ENCODE results near the gene TROAP.
"Not testable (repeated sequence)": the region's sequence is repeated elsewhere in the genome, so short reads cannot be mapped to it uniquely, and the experiment has no call there.

The TROAP gene

GRCh38 chr12:49325606-49326005 is 2.6 kb downstream of the TROAP start:
- H3K4me3 ChIP-seq (ENCODE audit: low read length) = no peak overlapping the region

DNA sequence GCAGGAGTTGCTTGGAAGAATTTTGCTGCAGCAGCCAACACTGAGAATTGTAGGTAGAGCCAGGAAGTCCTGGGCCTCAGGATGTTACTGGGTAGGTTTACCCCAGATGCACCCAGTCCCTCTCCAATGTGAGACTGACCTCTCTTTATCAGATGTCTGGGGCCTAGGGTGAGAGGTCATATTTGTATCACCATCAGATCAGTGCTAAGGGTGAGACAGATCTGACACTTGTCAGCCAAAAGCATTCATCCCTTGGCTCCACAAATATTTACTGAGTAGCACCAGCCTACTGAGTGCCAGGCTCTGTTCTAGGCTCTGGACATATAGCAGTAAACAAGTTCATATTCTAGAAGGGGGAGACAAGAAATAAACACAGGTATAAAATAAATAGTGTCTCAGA is 4.3 kb downstream of the TROAP start:
- no peak overlapping the region for H3K27ac ChIP-seq (ENCODE audit: low read depth, low read length)
- H3K4me1 ChIP-seq (ENCODE audit: control insufficient read depth, insufficient read depth, low read length) = peaks cover 4% of the 10 kb centered on the region
- no peak overlapping the region for H3K9ac ChIP-seq (ENCODE audit: low read length)
- H3K4me3 ChIP-seq (ENCODE audit: low read length) = no peak overlapping the region
- H3K36me3 ChIP-seq (ENCODE audit: control insufficient read depth, insufficient read depth, low read length) = no peaks in the 10 kb centered on the region
- no peaks in the 10 kb centered on the region for H3K27me3 ChIP-seq (ENCODE audit: control insufficient read depth, insufficient read depth, low read length)

More at GRCh38 chr12:49325606-49326005, 2.6 kb downstream of the TROAP start:
- Histone ChIP-seq H3K36me3 (ENCODE audit: control insufficient read depth, insufficient read depth, low read length) (no peaks in the 10 kb centered on the region), H3K9ac (ENCODE audit: low read length) (no peak overlapping the region), H3K27me3 (ENCODE audit: control insufficient read depth, insufficient read depth, low read length) (no peaks in the 10 kb centered on the region), H3K27ac (ENCODE audit: low read depth, low read length) (no peak overlapping the region), H3K4me1 (ENCODE audit: control insufficient read depth, insufficient read depth, low read length) (peaks cover 9% of the 10 kb centered on the region)

DNA sequence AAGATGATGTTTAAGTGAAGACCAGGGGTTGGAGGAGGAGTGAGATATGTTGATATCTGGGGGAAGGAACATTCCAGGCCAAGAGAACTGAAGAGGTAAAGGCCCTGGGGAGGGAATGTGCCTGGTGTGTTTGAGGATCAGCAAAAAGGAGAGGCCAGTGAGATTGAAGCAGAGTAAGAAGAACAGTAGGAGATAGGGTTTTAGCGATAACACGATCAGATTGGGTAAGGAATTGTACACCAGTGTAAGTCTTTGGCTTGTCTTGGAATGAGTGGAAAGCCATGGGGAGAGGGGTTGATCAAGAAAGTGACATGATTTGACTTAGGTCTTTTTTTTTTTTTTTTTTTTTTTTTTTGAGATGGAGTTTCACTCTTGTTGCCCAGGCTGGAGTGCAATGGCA is 4.8 kb downstream of the TROAP start:
- peaks cover 3% of the 10 kb centered on the region for H3K4me1 ChIP-seq (ENCODE audit: control insufficient read depth, insufficient read depth, low read length)
- no peaks in the 10 kb centered on the region for H3K27me3 ChIP-seq (ENCODE audit: control insufficient read depth, insufficient read depth, low read length)
- H3K27ac ChIP-seq (ENCODE audit: low read depth, low read length) = no peak overlapping the region
- no peak overlapping the region for H3K4me3 ChIP-seq (ENCODE audit: low read length)
- H3K9ac ChIP-seq (ENCODE audit: low read length) = no peak overlapping the region
- H3K36me3 ChIP-seq (ENCODE audit: control insufficient read depth, insufficient read depth, low read length) = no peaks in the 10 kb centered on the region

DNA sequence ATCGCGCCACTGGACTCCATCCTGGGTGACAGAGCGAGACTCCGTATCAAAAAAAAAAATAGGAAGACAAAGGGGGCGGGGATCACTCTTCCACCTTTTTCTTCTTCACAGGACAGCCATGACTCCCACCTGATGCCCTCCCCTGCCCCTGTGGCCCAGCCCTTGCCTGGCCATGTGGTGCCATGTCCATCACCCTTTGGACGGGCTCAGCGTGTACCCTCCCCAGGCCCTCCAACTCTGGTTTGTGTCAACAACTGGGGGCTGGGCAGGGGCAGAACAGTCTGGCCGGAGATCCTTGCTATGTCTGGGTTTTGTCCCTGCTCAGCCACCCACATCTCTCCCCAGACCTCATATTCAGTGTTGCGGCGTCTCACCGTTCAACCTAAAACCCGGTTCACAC is 5.8 kb downstream of the TROAP start:
- H3K27me3 ChIP-seq (ENCODE audit: control insufficient read depth, insufficient read depth, low read length) = no peaks in the 10 kb centered on the region
- H3K36me3 ChIP-seq (ENCODE audit: control insufficient read depth, insufficient read depth, low read length) = no peaks in the 10 kb centered on the region
- H3K4me1 ChIP-seq (ENCODE audit: control insufficient read depth, insufficient read depth, low read length) = no peaks in the 10 kb centered on the region
- H3K9ac ChIP-seq (ENCODE audit: low read length) = no peak overlapping the region
- no peak overlapping the region for H3K27ac ChIP-seq (ENCODE audit: low read depth, low read length)
- no peak overlapping the region for H3K4me3 ChIP-seq (ENCODE audit: low read length)

DNA sequence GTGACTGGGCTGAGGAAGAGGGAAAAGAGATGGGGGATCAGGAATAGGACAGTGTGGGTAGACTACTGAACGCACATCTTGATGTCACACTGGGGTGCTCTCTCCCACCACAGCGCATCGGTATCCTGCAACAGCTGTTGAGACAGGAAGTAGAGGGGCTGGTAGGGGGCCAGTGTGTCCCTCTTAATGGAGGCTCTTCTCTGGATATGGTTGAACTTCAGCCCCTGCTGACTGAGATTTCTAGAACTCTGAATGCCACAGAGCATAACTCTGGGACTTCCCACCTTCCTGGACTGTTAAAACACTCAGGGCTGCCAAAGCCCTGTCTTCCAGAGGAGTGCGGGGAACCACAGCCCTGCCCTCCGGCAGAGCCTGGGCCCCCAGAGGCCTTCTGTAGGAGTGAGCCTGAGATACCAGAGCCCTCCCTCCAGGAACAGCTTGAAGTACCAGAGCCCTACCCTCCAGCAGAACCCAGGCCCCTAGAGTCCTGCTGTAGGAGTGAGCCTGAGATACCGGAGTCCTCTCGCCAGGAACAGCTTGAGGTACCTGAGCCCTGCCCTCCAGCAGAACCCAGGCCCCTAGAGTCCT is 7.1 kb downstream of the TROAP start:
- H3K27me3 ChIP-seq (ENCODE audit: control insufficient read depth, insufficient read depth, low read length) = peaks cover 10% of the 10 kb centered on the region
- H3K9ac ChIP-seq (ENCODE audit: low read length) = no peak overlapping the region
- H3K4me3 ChIP-seq (ENCODE audit: low read length) = no peak overlapping the region
- no peaks in the 10 kb centered on the region for H3K4me1 ChIP-seq (ENCODE audit: control insufficient read depth, insufficient read depth, low read length)
- H3K27ac ChIP-seq (ENCODE audit: low read depth, low read length) = no peak overlapping the region
- no peaks in the 10 kb centered on the region for H3K36me3 ChIP-seq (ENCODE audit: control insufficient read depth, insufficient read depth, low read length)

DNA sequence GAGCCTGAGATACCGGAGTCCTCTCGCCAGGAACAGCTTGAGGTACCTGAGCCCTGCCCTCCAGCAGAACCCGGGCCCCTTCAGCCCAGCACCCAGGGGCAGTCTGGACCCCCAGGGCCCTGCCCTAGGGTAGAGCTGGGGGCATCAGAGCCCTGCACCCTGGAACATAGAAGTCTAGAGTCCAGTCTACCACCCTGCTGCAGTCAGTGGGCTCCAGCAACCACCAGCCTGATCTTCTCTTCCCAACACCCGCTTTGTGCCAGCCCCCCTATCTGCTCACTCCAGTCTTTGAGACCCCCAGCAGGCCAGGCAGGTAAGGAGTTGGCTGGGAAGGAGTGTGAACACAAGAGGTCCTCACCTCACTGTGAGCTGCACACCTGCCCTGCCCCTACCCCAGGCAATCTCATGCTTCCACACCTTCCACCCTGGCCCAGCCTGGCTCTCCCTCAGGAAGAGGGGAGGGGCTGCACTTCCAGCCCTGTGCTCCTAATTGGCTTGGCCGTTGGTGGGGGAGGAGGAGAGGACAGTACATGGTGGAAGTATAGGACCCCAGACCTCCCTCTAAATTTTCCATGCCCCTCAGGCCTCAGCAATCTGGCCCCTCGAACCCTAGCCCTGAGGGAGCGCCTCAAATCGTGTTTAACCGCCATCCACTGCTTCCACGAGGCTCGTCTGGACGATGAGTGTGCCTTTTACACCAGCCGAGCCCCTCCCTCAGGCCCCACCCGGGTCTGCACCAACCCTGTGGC is 7.8 kb downstream of the TROAP start:
- Histone ChIP-seq H3K36me3 (ENCODE audit: control insufficient read depth, insufficient read depth, low read length) (no peaks in the 10 kb centered on the region), H3K9ac (ENCODE audit: low read length) (no peak overlapping the region), H3K27ac (ENCODE audit: low read depth, low read length) (no peak overlapping the region), H3K4me3 (ENCODE audit: low read length) (no peak overlapping the region), H3K4me1 (ENCODE audit: control insufficient read depth, insufficient read depth, low read length) (no peaks in the 10 kb centered on the region), H3K27me3 (ENCODE audit: control insufficient read depth, insufficient read depth, low read length) (peaks cover 16% of the 10 kb centered on the region)

DNA sequence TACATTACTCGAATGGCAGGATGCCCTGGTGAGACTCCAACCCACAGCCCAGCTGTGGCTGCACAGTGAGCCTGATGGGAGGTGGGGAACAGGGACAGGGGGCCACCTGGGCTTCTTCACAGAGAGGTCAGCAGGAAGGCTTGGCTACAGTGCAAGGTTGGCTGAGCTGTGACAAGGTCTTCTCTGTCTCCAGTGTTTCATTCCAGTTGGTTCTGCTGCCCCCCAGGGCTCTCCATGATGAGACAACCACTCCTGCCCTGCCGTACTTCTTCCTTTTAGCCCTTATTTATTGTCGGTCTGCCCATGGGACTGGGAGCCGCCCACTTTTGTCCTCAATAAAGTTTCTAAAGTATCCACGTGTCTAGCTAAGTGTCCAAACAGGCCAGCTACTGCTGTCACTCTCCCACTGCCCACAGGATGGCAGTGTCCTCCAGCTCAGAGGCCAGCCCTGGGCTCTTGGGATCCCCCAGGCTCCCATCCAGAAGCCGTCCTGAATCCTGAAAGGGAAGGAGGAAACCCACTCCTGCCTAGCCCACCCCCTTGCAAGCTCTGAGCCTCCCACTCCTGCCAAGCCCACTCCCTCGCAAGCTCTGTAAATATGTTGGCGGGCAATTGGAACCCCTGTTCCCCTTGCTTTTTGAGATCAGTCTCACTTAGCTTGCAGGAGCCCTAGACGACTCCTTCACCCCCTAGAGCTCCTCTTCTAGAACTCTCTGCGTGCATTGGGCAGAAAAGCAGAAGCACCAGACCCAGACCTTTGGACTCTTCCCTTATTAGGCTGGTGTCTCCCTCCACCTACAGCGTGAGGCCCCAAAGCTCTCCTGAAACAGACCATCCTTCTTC is 8.5 kb downstream of the TROAP start:
- Histone ChIP-seq H3K4me1 (ENCODE audit: control insufficient read depth, insufficient read depth, low read length) (no peaks in the 10 kb centered on the region), H3K27me3 (ENCODE audit: control insufficient read depth, insufficient read depth, low read length) (peaks cover 23% of the 10 kb centered on the region), H3K27ac (ENCODE audit: low read depth, low read length) (no peak overlapping the region), H3K9ac (ENCODE audit: low read length) (no peak overlapping the region), H3K36me3 (ENCODE audit: control insufficient read depth, insufficient read depth, low read length) (no peaks in the 10 kb centered on the region), H3K4me3 (ENCODE audit: low read length) (no peak overlapping the region)

DNA sequence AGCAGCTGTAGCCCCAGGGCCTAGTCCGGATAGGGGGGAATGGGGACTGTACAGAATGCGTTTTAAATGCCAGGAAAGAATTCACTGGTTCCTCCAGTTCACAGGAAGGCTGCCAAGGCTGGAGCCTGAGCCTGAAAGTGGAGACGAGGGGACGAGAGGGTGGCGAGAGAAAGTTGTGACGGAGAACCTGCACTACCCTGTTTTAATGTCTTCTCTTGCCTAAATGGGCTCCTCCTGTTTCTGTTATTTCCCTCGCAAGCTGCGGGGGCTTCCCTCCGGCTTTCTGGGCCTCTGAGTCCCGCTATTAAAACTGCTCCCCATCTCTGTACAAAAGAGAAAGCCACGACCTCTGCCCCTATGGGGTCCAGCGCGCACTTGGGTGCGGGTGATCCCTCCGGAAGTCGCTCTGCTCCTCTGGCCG is 9.4 kb downstream of the TROAP start:
- H3K27me3 ChIP-seq (ENCODE audit: control insufficient read depth, insufficient read depth, low read length) = peaks cover 30% of the 10 kb centered on the region
- peaks cover 2% of the 10 kb centered on the region for H3K4me1 ChIP-seq (ENCODE audit: control insufficient read depth, insufficient read depth, low read length)
- H3K36me3 ChIP-seq (ENCODE audit: control insufficient read depth, insufficient read depth, low read length) = no peaks in the 10 kb centered on the region
- H3K9ac ChIP-seq (ENCODE audit: low read length) = no peak overlapping the region
- H3K4me3 ChIP-seq (ENCODE audit: low read length) = no peak overlapping the region
- H3K27ac ChIP-seq (ENCODE audit: low read depth, low read length) = no peak overlapping the region

DNA sequence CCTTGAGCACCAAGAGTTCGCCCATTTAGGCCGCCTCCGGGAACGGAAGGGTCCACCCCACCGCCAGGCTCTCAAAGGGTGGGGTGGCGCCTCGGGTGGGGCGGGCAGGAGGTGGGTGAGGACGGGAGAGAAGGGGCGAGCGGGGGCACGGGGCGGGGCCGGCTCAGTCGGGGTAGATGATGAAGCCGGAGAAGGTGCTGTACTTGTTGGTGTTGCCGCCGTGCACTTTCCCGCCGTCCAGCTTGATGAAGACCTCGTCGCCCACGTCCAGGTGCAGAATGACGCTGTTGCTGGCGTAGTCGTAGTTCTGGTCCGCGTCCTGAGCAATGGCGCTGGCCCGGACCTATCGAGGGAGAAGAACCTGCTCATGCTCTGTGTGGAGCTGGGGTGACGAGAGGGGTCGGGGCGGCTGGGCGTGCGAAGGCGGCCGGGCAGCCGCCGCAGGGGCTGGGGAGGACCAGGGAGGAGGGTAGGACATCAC is 9.9 kb downstream of the TROAP start:
- Histone ChIP-seq H3K27me3 (ENCODE audit: control insufficient read depth, insufficient read depth, low read length) (peaks cover 32% of the 10 kb centered on the region), H3K27ac (ENCODE audit: low read depth, low read length) (no peak overlapping the region), H3K4me1 (ENCODE audit: control insufficient read depth, insufficient read depth, low read length) (peaks cover 2% of the 10 kb centered on the region), H3K9ac (ENCODE audit: low read length) (no peak overlapping the region), H3K4me3 (ENCODE audit: low read length) (no peak overlapping the region), H3K36me3 (ENCODE audit: control insufficient read depth, insufficient read depth, low read length) (no peaks in the 10 kb centered on the region)

DNA sequence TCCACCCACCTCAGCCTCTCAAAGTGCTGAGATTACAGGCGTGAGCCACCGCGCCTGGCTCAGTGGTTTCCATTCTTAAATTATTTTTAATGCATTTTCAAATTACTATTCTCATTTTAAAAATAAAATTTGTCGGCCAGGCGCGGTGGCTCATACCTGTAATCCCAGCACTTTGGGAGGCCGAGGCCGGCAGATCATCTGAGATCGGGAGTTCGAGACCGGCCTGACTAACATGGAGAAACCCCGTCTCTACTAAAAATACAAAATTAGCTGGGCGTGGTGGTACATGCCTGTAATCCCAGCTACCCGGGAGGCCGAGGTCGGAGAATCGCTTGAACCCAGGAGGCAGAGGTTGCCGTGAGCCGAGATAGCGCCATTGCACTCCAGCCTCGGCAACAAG is 10.7 kb downstream of the TROAP start:
- H3K4me1 ChIP-seq (ENCODE audit: control insufficient read depth, insufficient read depth, low read length); H3K4me3 ChIP-seq (ENCODE audit: low read length); H3K9ac ChIP-seq (ENCODE audit: low read length); H3K36me3 ChIP-seq (ENCODE audit: control insufficient read depth, insufficient read depth, low read length); H3K27ac ChIP-seq (ENCODE audit: low read depth, low read length): not testable (repeated sequence)
- H3K27me3 ChIP-seq (ENCODE audit: control insufficient read depth, insufficient read depth, low read length) = peaks cover 35% of the 10 kb centered on the region

DNA sequence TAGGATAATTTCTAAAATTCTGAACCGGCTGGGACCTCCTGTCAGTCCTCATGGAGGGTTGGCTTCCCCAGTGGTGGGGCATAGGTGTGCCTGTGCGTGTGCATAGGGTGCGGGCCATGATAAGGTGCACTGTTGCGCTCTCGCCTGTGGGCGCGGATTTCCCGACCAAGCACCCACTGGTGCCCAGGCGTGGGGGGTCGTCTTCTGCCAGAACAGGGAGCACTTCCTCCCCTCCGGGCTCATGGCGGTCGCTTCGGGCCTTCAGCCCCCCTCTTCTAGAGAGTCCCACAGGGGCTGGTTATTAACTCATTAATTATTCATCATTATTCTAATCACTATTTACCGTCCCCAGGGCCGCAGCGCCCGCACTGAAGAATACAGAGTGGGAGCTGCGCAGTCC is 11.2 kb downstream of the TROAP start:
- H3K27me3 ChIP-seq (ENCODE audit: control insufficient read depth, insufficient read depth, low read length) = peaks cover 37% of the 10 kb centered on the region
- no peak overlapping the region for H3K9ac ChIP-seq (ENCODE audit: low read length)
- peaks cover 2% of the 10 kb centered on the region for H3K4me1 ChIP-seq (ENCODE audit: control insufficient read depth, insufficient read depth, low read length)

DNA sequence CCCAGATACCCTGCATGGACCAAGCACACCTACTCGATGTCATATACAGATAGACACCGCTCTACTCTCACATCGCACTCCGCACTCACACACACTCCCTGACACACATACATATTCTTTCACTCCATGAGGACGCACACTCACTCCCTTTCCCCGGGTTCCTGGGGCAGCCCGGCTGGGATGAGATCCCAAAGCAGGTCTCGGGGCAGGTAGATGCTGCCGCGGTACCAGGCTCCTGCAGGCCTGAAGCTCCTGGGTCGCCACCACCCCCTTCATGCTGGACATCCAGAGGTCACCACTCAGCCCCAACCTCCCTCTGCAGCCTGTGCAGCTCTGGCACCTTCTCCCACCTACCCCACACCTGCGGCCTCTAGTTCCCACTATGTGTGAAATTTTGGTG is 11.6 kb downstream of the TROAP start:
- Histone ChIP-seq H3K4me3 (ENCODE audit: low read length) (no peak overlapping the region), H3K4me1 (ENCODE audit: control insufficient read depth, insufficient read depth, low read length) (peaks cover 2% of the 10 kb centered on the region), H3K27ac (ENCODE audit: low read depth, low read length) (no peak overlapping the region), H3K9ac (ENCODE audit: low read length) (no peak overlapping the region), H3K27me3 (ENCODE audit: control insufficient read depth, insufficient read depth, low read length) (peaks cover 39% of the 10 kb centered on the region), H3K36me3 (ENCODE audit: control insufficient read depth, insufficient read depth, low read length) (no peaks in the 10 kb centered on the region)

More for the DNA sequence above, 11.2 kb downstream of the TROAP start:
- Histone ChIP-seq H3K4me3 (ENCODE audit: low read length) (no peak overlapping the region), H3K27ac (ENCODE audit: low read depth, low read length) (no peak overlapping the region), H3K36me3 (ENCODE audit: control insufficient read depth, insufficient read depth, low read length) (no peaks in the 10 kb centered on the region)
